ENCODE data around the gene GTF2F2. TPM values are rescaled to one million over a fixed set of nuclear protein-coding genes. Genes with fewer than 3 reads are reported as not detected.

GTF2F2 gene
- total and polyA plus RNA-seq, 9 of the 15 experiments (the other 6 are each of a cell fraction or from before 2014, with no cell fraction given), result 19.7 to 44.8 (median 32.4) TPM

- TF ChIP-seq TSHZ1 (CRISPR knock-in tag; IDR thresholded peaks at IDR 0.05) (no peak), ZMIZ1 (IDR thresholded peaks at IDR 0.05; ENCODE audit: low read depth in 2 of 2, low read length in 2 of 2) (no peak), LARP7 (IDR thresholded peaks at IDR 0.05) (no peak), ZNF354B (CRISPR knock-in tag; IDR thresholded peaks at IDR 0.05) (no peak), ZNF347 (CRISPR knock-in tag; IDR thresholded peaks at IDR 0.05; ENCODE audit: low read depth) (no peak), EP400 (IDR thresholded peaks at IDR 0.05) (no peak), TEAD4 (IDR thresholded peaks at IDR 0.05; ENCODE audit: low read length) (no peak), TEAD4 (CRISPR knock-in tag; IDR thresholded peaks at IDR 0.05; ENCODE audit: borderline replicate concordance) (no peak), CREB3 (tag; conservative IDR thresholded peaks at IDR 0.05; ENCODE audit: low read depth) (no peak), ZZZ3 (IDR thresholded peaks at IDR 0.05) (no peak), ATF2 (CRISPR knock-in tag; IDR thresholded peaks at IDR 0.05) (no peak), ZBTB8A (IDR thresholded peaks at IDR 0.05; ENCODE audit: partially characterized antibody) (no peak), GTF2A2 (tag; IDR thresholded peaks at IDR 0.05) (no peak), HIVEP1 (CRISPR knock-in tag; IDR thresholded peaks at IDR 0.05) (no peak), PRPF4 (IDR thresholded peaks at IDR 0.05; ENCODE audit: insufficient read depth, low read depth, low read length, poor library complexity, severe bottlenecking) (no peak)
These were observed 88.9 kb downstream of the GTF2F2 start (continued) for GRCh38 chr13:45209229-45209628.
